Keratinocyte (primary cell): ENCODE results near the gene STOML3. TPM values are rescaled to one million over a fixed set of nuclear protein-coding genes. Genes with fewer than 3 reads are reported as not detected.

ENCODE experiments used
- DNase-seq: peaks from one replicate; pipeline ENCODE4 v3.0.0-alpha.2; 2011; ENCODE audit warnings: low read depth, missing footprints, low spot score
- FAIRE-seq: peaks from 2 replicates; lab custom pipeline; 2011; peaks lifted over from hg19 to GRCh38; lab: Jason Lieb, UNC
- H2AFZ ChIP-seq: 2 replicates; pipeline ENCODE4 v1.6.0; 2012; ENCODE audit warnings: low read length, control low read depth, inconsistent platforms; ENCODE audit not compliant: control insufficient read depth
- H3K27ac ChIP-seq: 2 replicates; pipeline ENCODE4 v1.5.1; 2011; ENCODE audit warnings: low read length; ENCODE audit not compliant: control insufficient read depth, insufficient read depth
- H3K27me3 ChIP-seq: 3 replicates; pipeline ENCODE4 v1.6.0; 2011; ENCODE audit warnings: low read length; ENCODE audit not compliant: control insufficient read depth, insufficient read depth; ENCODE audit errors: extremely low read depth
- H3K36me3 ChIP-seq, 2 experiments: 2 replicates in 1 of 2; 3 replicates in 1 of 2; pipeline ENCODE4 v1.5.1; 2011; ENCODE audit warnings: low read length in 2 of 2, mild to moderate bottlenecking in 1 of 2; ENCODE audit not compliant: control insufficient read depth in 2 of 2, insufficient read depth in 2 of 2; ENCODE audit errors: extremely low read depth in 1 of 2
- H3K4me1 ChIP-seq: 3 replicates; pipeline ENCODE4 v1.5.1; 2011; ENCODE audit warnings: low read length; ENCODE audit not compliant: control insufficient read depth, insufficient read depth; ENCODE audit errors: extremely low read depth
- H3K4me2 ChIP-seq: 3 replicates; pipeline ENCODE4 v1.6.0; 2011; ENCODE audit warnings: low read depth, low read length; ENCODE audit not compliant: control insufficient read depth, insufficient read depth; ENCODE audit errors: extremely low read depth
- H3K4me3 ChIP-seq, 3 experiments: fragments of 200-600 bp in 1 of 3; sonication (generic) in 1 of 3; 2 replicates in 2 of 3; 3 replicates in 1 of 3; pipeline ENCODE4 v1.5.1; 2011 to 2016; ENCODE audit warnings: low read length in 3 of 3, mild to moderate bottlenecking in 3 of 3, control low read depth in 2 of 3, inconsistent platforms in 1 of 3, low read depth in 1 of 3, mixed read lengths in 1 of 3, mixed run types in 1 of 3, moderate library complexity in 1 of 3; ENCODE audit not compliant: control insufficient read depth in 2 of 3, insufficient read depth in 2 of 3; ENCODE audit errors: extremely low read depth in 1 of 3
- H3K79me2 ChIP-seq: 2 replicates; pipeline ENCODE4 v1.6.0; 2012; ENCODE audit warnings: low read length; ENCODE audit not compliant: control insufficient read depth, insufficient read depth
- H3K9ac ChIP-seq: 3 replicates; pipeline ENCODE4 v1.6.0; 2011; ENCODE audit warnings: low read length; ENCODE audit not compliant: control insufficient read depth, insufficient read depth; ENCODE audit errors: extremely low read depth
- H3K9me1 ChIP-seq: 3 replicates; pipeline ENCODE4 v1.6.0; 2011; ENCODE audit warnings: low read length; ENCODE audit not compliant: control insufficient read depth, insufficient read depth; ENCODE audit errors: extremely low read depth
- H3K9me3 ChIP-seq: 2 replicates; pipeline ENCODE4 v1.5.1; 2012; ENCODE audit warnings: low read depth, low read length; ENCODE audit not compliant: control insufficient read depth
- H4K20me1 ChIP-seq: 3 replicates; pipeline ENCODE4 v1.6.0; 2011; ENCODE audit warnings: low read length; ENCODE audit not compliant: control insufficient read depth, insufficient read depth; ENCODE audit errors: extremely low read depth
- EZH2 ChIP-seq: IDR thresholded peaks from one replicate; pipeline ENCODE4 v1.6.1; 2012; ENCODE audit warnings: inconsistent platforms, mild to moderate bottlenecking, low read length, moderate library complexity
- dilution Hi-C: fragments of 300-500 bp; cut with MboI; formaldehyde crosslinking; loops from one replicate; pipeline ENCODE4 v1.7.0; 2020; ENCODE audit warnings: low sequenced_read_pairs; ENCODE audit not compliant: extremely low pct_ligation_motif_present
- polyA minus RNA-seq, 3 experiments: library from RNA; depleted of rRNA, polyadenylated mRNA; stranded (reverse); fragments of >200 nt; gene quantifications; 1 replicate in 1 of 3; 2 replicates in 1 of 3; 3 replicates in 1 of 3; pipeline ENCODE4 v1.2.3, GENCODE V29; 2011
- polyA plus RNA-seq, 5 experiments: library from polyadenylated mRNA; depleted of rRNA in 3 of 5; stranded (reverse) in 3 of 5; stranded (forward) in 1 of 5; unstranded in 1 of 5; fragments of >200 nt; gene quantifications; 1 replicate in 1 of 5; 2 replicates in 3 of 5; 3 replicates in 1 of 5; pipeline versions ENCODE4 v1.2.1 to v1.2.3, GENCODE V29; 2011 to 2012; ENCODE audit warnings: missing spikeins in 2 of 5, low read depth in 1 of 5, low replicate concordance in 1 of 5
- TF ChIP-seq, protein P1 (sequence below), 3 experiments: IDR thresholded peaks in 1 of 3; conservative IDR thresholded peaks in 1 of 3; optimal IDR thresholded peaks in 1 of 3; 2 replicates in 2 of 3; 3 replicates in 1 of 3; pipeline versions ENCODE3 to v1.5.1; 2011; ENCODE audit warnings: low read length in 3 of 3, mild to moderate bottlenecking in 3 of 3, moderate library complexity in 2 of 3, control low read depth in 1 of 3, inconsistent platforms in 1 of 3; ENCODE audit not compliant: insufficient read depth in 2 of 3; ENCODE audit errors: extremely low read depth in 1 of 3

STOML3 gene
- polyA plus RNA-seq (0.04 TPM in 1 of 3 replicates, not detected in the others), polyA minus RNA-seq (not detected in 3 replicates)
- not detected for polyA plus RNA-seq (2011; ENCODE audit: low read depth)
- polyA plus RNA-seq (2011; cell fraction: cytosol; rRNA removed) = not detected in 2 replicates
- polyA plus RNA-seq (2011; cell fraction: nucleus; rRNA removed) = 0.05 TPM in 1 of 2 replicates, not detected in the other
- 0.10 TPM in 1 of 2 replicates, not detected in the other for polyA plus RNA-seq (2012; ENCODE audit: low replicate concordance)
- not detected for polyA minus RNA-seq (2011; cell fraction: cytosol; rRNA and poly(A)+ RNA removed)
- polyA minus RNA-seq (2011; cell fraction: nucleus; rRNA and poly(A)+ RNA removed) = not detected in 2 replicates

- dilution Hi-C loops = no loop called here
- no peaks in the 10 kb centered on the region for H3K4me1 ChIP-seq
- H3K4me3 ChIP-seq = no peak within 1 kb of the TSS
- no peaks in the 10 kb centered on the region for H3K9me3 ChIP-seq
- no peak within 1 kb of the TSS for H3K4me2 ChIP-seq
- H2AFZ ChIP-seq = no peak within 1 kb of the TSS
- H3K9ac ChIP-seq = no peak within 1 kb of the TSS
- H3K36me3 ChIP-seq = no peaks in the 10 kb centered on the region
- no peaks in the 10 kb centered on the region for H4K20me1 ChIP-seq
- no peaks in the 10 kb centered on the region for H3K79me2 ChIP-seq
- no peak for DNase-seq
- no peak within 1 kb of the TSS for H3K27ac ChIP-seq
- TF ChIP-seq, protein P1, sequence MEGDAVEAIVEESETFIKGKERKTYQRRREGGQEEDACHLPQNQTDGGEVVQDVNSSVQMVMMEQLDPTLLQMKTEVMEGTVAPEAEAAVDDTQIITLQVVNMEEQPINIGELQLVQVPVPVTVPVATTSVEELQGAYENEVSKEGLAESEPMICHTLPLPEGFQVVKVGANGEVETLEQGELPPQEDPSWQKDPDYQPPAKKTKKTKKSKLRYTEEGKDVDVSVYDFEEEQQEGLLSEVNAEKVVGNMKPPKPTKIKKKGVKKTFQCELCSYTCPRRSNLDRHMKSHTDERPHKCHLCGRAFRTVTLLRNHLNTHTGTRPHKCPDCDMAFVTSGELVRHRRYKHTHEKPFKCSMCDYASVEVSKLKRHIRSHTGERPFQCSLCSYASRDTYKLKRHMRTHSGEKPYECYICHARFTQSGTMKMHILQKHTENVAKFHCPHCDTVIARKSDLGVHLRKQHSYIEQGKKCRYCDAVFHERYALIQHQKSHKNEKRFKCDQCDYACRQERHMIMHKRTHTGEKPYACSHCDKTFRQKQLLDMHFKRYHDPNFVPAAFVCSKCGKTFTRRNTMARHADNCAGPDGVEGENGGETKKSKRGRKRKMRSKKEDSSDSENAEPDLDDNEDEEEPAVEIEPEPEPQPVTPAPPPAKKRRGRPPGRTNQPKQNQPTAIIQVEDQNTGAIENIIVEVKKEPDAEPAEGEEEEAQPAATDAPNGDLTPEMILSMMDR (optimal IDR thresholded peaks at IDR 0.05 in 1 of 3, IDR thresholded peaks at IDR 0.05 in 1 of 3, conservative IDR thresholded peaks at IDR 0.05 in 1 of 3; ENCODE audit: extremely low read depth in 1 of 3, insufficient read depth in 2 of 3, low read length in 3 of 3) = no peak
- TF ChIP-seq EZH2 = no peak
- no peaks in the 10 kb centered on the region for H3K9me1 ChIP-seq
- no peaks in the 10 kb centered on the region for H3K27me3 ChIP-seq
- no peak for FAIRE-seq
Measured at GRCh38 chr13:38990693-38991092, at the start of gene STOML3. Gene STOML3, minus strand, starts transcription at chr13:38990831. Its CDS starts 110 bp downstream, at chr13:38990721.

DNA sequence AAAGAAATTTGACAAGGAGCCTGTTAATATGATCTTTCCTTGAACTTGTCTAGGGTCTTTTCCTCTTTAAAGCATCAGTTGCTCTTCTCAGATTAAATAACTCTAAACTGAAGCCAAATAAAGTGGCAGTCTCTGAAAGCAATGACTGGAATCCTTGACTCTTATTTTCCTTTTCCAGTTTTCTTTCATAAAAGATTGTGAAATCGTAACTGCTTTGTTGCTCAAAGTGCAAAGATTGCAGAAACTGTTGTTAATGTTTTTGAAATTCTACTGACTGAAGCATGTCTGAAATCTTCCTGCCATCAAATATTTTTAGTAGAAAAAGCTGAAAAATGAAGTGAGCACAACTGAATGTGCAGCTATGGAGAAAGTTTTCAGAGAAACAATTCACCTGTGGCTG lies 49.6 kb upstream of the STOML3 start:
- DNase-seq (no peak), FAIRE-seq (no peak)
- H3K9me3 ChIP-seq = no peaks in the 10 kb centered on the region
- dilution Hi-C loops = no loop called here
- no peaks in the 10 kb centered on the region for H3K9me1 ChIP-seq
- no peak overlapping the region for H3K4me3 ChIP-seq
- H3K4me2 ChIP-seq = no peak overlapping the region
- no peak overlapping the region for H2AFZ ChIP-seq
- no peak for TF ChIP-seq EZH2
- TF ChIP-seq, protein P1 (optimal IDR thresholded peaks at IDR 0.05 in 1 of 3, IDR thresholded peaks at IDR 0.05 in 1 of 3, conservative IDR thresholded peaks at IDR 0.05 in 1 of 3; ENCODE audit: extremely low read depth in 1 of 3, insufficient read depth in 2 of 3, low read length in 3 of 3) = no peak
- H4K20me1 ChIP-seq = no peaks in the 10 kb centered on the region
- H3K27ac ChIP-seq = no peak overlapping the region
- H3K36me3 ChIP-seq = no peaks in the 10 kb centered on the region
- H3K79me2 ChIP-seq = peaks cover 29% of the 10 kb centered on the region
- peaks cover 10% of the 10 kb centered on the region for H3K4me1 ChIP-seq
- H3K27me3 ChIP-seq = no peaks in the 10 kb centered on the region
- no peak overlapping the region for H3K9ac ChIP-seq
